GM12875 (cell line): Measurements from ENCODE around the gene ZNF174.
A peak's percentile ranks its signal among the peaks of the same experiment; 100 is the strongest.

Experiments
- H3K4me3 ChIP-seq: one replicate; pipeline ENCODE4 v1.5.1; 2011; ENCODE audit warnings: low read depth, low read length, control low read depth
- TF ChIP-seq, protein P1 (sequence below): IDR thresholded peaks from 2 replicates; pipeline ENCODE4 v1.5.1; 2011; ENCODE audit warnings: low read depth, mild to moderate bottlenecking, control low read depth, inconsistent platforms, low read length, moderate library complexity, borderline replicate concordance; ENCODE audit not compliant: insufficient read depth

ZNF174 gene

DNA sequence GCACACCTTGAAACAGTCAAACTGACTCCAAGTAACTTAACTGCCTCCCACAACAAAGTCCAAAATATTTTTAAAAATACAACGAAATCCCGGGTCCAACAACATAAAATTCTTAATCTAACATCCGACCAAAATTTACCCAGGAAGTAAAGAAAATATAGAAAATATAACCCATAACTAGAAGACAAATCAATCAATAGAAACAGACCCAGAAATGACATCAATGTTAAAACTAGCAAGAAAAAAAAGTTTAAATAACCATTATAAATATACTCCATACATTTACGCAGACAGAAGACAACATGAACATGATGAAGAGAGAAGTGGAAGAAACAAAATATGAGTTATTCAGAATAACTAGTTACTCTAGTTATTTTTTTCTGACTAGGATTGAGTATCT is 38.6 kb downstream of the ZNF174 start:
- H3K4me3 ChIP-seq: no peak overlapping the region
- TF ChIP-seq, protein P1, sequence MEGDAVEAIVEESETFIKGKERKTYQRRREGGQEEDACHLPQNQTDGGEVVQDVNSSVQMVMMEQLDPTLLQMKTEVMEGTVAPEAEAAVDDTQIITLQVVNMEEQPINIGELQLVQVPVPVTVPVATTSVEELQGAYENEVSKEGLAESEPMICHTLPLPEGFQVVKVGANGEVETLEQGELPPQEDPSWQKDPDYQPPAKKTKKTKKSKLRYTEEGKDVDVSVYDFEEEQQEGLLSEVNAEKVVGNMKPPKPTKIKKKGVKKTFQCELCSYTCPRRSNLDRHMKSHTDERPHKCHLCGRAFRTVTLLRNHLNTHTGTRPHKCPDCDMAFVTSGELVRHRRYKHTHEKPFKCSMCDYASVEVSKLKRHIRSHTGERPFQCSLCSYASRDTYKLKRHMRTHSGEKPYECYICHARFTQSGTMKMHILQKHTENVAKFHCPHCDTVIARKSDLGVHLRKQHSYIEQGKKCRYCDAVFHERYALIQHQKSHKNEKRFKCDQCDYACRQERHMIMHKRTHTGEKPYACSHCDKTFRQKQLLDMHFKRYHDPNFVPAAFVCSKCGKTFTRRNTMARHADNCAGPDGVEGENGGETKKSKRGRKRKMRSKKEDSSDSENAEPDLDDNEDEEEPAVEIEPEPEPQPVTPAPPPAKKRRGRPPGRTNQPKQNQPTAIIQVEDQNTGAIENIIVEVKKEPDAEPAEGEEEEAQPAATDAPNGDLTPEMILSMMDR: no peak

DNA sequence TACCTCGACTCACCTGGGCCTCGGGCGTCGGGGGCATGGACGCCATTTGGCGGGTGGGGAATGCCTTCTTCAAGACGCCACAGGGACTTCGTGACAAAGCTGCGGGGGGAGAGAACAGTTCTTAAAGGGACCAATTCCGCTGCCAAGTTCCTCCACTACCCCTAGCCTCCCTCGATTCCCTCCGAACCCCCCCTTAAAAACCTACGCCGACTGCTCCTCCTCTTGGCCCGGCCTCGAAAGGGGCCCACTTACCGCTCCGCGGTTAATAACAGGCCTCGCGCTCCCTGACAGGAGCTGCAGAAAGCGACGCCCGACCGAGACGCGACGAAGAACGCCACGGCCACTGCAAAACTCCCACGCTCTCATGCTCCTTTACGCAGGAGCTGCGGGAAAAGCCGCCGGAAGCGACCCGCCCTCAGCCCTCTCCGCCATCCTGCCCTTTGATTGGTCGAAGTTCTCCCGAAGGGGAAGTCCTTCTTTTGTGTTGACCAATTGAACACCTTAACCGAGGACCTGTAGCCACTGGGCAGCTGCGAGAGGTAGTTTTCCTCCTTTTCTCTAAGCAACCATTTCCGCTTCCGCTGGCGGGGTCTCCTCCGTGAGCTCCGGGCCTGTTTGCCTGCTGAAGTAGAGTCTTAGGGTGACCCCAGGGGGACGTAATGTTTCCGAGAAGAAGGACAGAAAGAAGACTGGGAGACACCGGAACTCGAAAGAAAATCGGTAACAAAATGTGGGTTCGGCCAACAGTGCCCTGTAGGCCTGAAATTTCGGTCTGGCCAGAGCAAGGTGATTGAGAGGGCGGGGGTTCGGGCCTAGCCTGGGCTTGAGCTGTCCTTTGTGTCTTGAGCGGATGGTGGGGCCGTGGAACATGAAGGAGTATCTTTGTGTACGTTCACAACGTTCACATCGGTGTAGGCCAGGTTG is 42.4 kb downstream of the ZNF174 start, which contains the start of the genes NAA60 and ZNF597:
Gene NAA60, plus strand, starts transcription at position 573 of the 924 bp plus-strand sequence. CDS start 32,548 bp downstream, outside the sequence.
Gene ZNF597, minus strand, starts transcription at position 397 of the 924 bp plus-strand sequence. Its CDS starts 351 bp downstream, at position 46.
- TF ChIP-seq, protein P1: no peak
- peak within 1 kb of the TSS; percentile 74 for H3K4me3 ChIP-seq

DNA sequence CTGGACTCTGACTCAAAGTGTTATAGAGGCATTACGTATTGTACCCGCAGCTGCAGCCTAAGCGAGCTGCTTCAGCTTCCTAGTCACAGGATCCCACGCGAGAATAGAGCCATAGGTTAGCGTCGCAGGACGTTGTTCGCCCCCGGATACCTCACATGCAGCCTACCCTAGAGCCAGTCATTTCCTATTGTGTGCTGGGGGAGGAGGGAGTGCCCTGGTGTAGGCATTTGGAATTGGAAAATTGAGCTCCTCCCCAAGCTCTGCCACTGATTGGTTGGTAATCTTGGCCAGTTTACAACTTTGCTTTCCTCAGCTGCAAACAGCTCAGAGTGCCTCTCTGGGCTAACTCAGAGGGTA is 43.0 kb downstream of the ZNF174 start:
- H3K4me3 ChIP-seq: peak overlapping the region; percentile 74
- TF ChIP-seq, protein P1: no peak

DNA sequence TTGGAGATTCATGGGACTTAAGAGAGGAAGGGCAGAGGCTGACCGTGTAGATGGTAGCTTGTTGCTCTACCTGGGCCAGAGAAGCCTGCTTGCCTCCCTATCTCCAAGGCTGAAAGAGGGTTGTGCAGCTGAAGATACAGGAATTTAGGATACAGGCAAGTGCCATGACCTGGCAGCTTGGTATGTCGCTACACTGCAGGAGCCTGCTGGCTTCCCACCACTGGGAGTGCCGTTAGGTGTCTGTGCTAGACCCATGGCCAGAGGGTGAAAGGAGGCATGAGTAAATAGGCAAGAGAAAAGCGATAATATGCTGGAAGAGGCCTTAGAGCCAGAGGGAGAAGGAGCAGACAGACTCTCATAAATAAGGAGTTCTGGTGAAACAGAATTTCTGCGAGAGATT is 53.1 kb downstream of the ZNF174 start:
- TF ChIP-seq, protein P1: no peak

DNA sequence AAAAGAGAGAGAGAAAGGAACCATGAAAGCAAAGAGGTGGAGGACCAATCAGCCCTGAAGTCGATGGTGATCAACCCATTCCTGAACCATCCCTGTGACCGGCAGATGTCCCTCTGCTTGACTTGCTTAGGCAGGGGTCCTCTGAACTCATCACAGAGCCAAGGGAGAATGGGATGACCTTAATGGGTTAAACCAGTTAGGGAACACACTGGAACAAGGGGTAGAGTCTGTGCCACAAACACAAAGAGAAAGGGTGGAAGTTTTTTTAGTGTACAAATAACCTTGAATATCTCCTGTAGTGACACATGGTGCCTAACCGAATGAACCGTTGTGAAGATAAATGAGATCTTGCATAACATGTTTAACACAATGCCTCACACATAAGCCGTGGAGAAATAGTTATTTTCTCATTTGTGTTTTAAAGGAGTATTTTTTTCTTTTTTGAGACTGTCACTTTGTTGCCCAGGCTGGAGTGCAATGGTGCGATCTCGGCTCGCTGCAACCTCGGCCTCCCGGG is 53.7 kb downstream of the ZNF174 start:
- H3K4me3 ChIP-seq: no peak overlapping the region
- TF ChIP-seq, protein P1: no peak

More for the DNA sequence above, 53.1 kb downstream of the ZNF174 start:
- no peak overlapping the region for H3K4me3 ChIP-seq

DNA sequence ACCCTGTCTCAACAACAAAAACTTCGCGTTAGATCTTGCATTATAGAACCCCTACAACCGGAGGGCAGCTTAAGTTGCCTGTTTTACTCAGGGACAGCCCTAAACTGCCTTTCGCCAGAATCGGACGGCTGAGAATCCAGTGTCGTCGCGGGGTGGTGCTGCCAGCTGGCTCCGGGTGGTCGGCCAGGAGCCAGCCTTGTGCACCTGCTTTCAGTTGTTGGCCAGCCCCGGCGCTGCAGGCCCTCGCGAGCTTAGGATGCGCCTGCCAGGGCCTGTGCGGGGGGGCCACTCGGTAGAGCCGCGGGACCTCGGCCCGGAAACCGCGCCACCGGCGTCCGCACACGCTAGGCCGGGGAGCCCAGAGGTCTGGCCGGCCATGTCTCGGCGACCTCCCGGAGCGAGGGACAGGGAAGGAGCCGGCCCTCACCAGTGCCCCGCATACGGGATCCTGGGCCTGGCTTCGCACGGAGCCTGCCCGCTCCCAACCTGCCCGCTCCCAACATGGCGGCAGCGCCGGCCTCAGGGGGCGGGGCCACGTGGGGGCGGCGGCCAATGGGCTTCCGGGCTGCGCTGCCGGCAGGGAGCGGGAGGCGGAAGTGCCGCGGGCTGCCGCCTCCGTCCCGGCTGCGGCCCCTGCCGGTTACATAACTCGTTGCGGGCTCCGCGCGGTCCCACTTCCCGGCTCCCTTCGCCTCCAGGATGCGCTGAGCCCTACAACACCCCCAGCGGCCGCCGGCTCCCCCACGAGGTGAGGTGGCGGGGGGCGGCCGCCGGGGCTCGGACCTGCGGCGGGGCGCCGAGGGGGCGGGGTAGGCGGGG is 56.6 kb downstream of the ZNF174 start:
- TF ChIP-seq, protein P1: peak; percentile 71
- peak overlapping the region; percentile 78 for H3K4me3 ChIP-seq
